Panc1 (cell line): Measurements from ENCODE around the gene TAOK3. TPM values are rescaled to one million over a fixed set of nuclear protein-coding genes. Genes with fewer than 3 reads are reported as not detected.

Experiments
- ATAC-seq: fragments of 200-7000 bp; cut with Tn5 transposase; 2 replicates; pipeline ENCODE4 v1.9.1; 2020; ENCODE audit warnings: mild to moderate bottlenecking, moderate library complexity
- BruUV-seq: library from RNA; stranded (reverse); fragments of 400-500 nt; replicated peaks from 2 replicates; lab custom pipeline; 2021; lab: Mats Ljungman, UMichigan
- CTCF ChIA-PET: fragments of 300-600 bp; sonication (Branson Sonifier 250); formaldehyde crosslinking; loops from one replicate; lab custom pipeline; 2022; ENCODE audit warnings: antibody characterized with exemption; lab: Charles Lee
- POLR2A ChIA-PET: fragments of 300-600 bp; sonication (Branson Sonifier 250); formaldehyde crosslinking; loops from one replicate; lab custom pipeline; 2022; ENCODE audit warnings: antibody characterized with exemption; lab: Charles Lee
- DNase-seq: peaks from one replicate; pipeline ENCODE4 v3.0.0-alpha.2; 2010; ENCODE audit warnings: low read depth, low spot score
- H3K27ac ChIP-seq: 2 replicates; pipeline ENCODE4 v1.5.1; 2011; ENCODE audit warnings: mild to moderate bottlenecking, low read length, inconsistent platforms
- H3K27me3 ChIP-seq: fragments of 200-500 bp; sonication (Bioruptor generic); 2 replicates; pipeline ENCODE4 v1.6.0; 2014; ENCODE audit warnings: low read length, inconsistent platforms; ENCODE audit not compliant: control insufficient read depth, insufficient read depth
- H3K36me3 ChIP-seq: fragments of 200-500 bp; sonication (Bioruptor generic); 2 replicates; pipeline ENCODE4 v1.5.1; 2014; ENCODE audit warnings: inconsistent platforms, mild to moderate bottlenecking, low read length, moderate library complexity; ENCODE audit not compliant: control insufficient read depth, insufficient read depth
- H3K4me1 ChIP-seq: 2 replicates; pipeline ENCODE4 v1.5.1; 2011; ENCODE audit warnings: inconsistent platforms, mild to moderate bottlenecking, low read length, moderate library complexity; ENCODE audit not compliant: control insufficient read depth, insufficient read depth
- H3K4me3 ChIP-seq, 2 experiments: 2 replicates each; pipeline ENCODE4 v1.5.1; 2011 to 2012; ENCODE audit warnings: low read depth in 2 of 2, low read length in 2 of 2, mild to moderate bottlenecking in 2 of 2, inconsistent platforms in 1 of 2, moderate library complexity in 1 of 2
- H3K9me3 ChIP-seq: fragments of 200-500 bp; sonication (Bioruptor generic); 2 replicates; pipeline ENCODE4 v1.5.1; 2014; ENCODE audit warnings: low read depth, mild to moderate bottlenecking, inconsistent platforms, low read length, moderate library complexity; ENCODE audit not compliant: control insufficient read depth, insufficient read depth
- CTCF ChIP-seq: fragments of 450-650 bp; IDR thresholded peaks from 2 replicates; pipeline ENCODE4 v1.5.1; 2017; ENCODE audit warnings: mild to moderate bottlenecking
- POLR2AphosphoS5 ChIP-seq: IDR thresholded peaks from 2 replicates; pipeline ENCODE4 v1.6.1; 2012; ENCODE audit warnings: mild to moderate bottlenecking, low read depth, low read length, moderate library complexity
- SIN3A ChIP-seq: IDR thresholded peaks from 2 replicates; pipeline ENCODE4 v1.6.1; 2012; ENCODE audit warnings: low read depth, mild to moderate bottlenecking, low read length, moderate library complexity, borderline replicate concordance; ENCODE audit not compliant: insufficient read depth
- TCF7L2 ChIP-seq: IDR thresholded peaks from 2 replicates; pipeline ENCODE4 v1.6.1; 2011; ENCODE audit warnings: mild to moderate bottlenecking, low read depth, low read length, inconsistent platforms
- in situ Hi-C: cut with HindIII; loops from 2 replicates; pipeline ENCODE4 v1.10.0; 2016; ENCODE audit warnings: low sequenced_read_pairs, low pct_unique_long_range_greater_than_20kb
- intact Hi-C: fragments of 100-400 bp; cut with micrococcal nuclease; formaldehyde crosslinking; loops from one replicate; pipeline ENCODE4 v1.10.0; 2022; ENCODE audit not compliant: unreplicated experiment
- total RNA-seq: library from RNA; stranded (reverse); gene quantifications from one replicate; pipeline ENCODE4 v1.2.1, GENCODE V29; 2021; ENCODE audit not compliant: unreplicated experiment
- TF ChIP-seq, protein P1 (sequence below), 2 experiments: IDR thresholded peaks; 2 replicates each; pipeline ENCODE4 v1.6.1; 2011 to 2012; ENCODE audit warnings: low read depth in 2 of 2, control low read depth in 1 of 2, low read length in 1 of 2, mild to moderate bottlenecking in 1 of 2, moderate library complexity in 1 of 2; ENCODE audit not compliant: insufficient read depth in 1 of 2

Gene TAOK3
- total RNA-seq, 1 experiment from 2014 or later, result 30.5 TPM

GRCh38 chr12:118344829-118345228 is 27.9 kb downstream of the TAOK3 start:
- ATAC-seq (no peak), DNase-seq (no peak)
- Histone ChIP-seq H3K9me3 (no peaks in the 10 kb centered on the region), H3K4me3 (no peak overlapping the region), H3K4me1 (peaks cover 4% of the 10 kb centered on the region; the same call in 1 of the 2 replicates), H3K27me3 (no peaks in the 10 kb centered on the region), H3K36me3 (no peaks in the 10 kb centered on the region), H3K27ac (no peak overlapping the region; the same call in 1 of the 2 replicates)
- POLR2A ChIA-PET, result interaction anchor here (0.7 kb wide), 1 partner anchor 15 kb away, joined by 4 read pairs; no protein-coding TSS in a partner anchor
- intact Hi-C loops, result no loop called here
- CTCF ChIA-PET, result no interaction called here
- in situ Hi-C loops, result no loop called here
- TF ChIP-seq SIN3A (no peak), TCF7L2 (no peak), POLR2AphosphoS5 (no peak), CTCF (no peak)
- TF ChIP-seq, protein P1, sequence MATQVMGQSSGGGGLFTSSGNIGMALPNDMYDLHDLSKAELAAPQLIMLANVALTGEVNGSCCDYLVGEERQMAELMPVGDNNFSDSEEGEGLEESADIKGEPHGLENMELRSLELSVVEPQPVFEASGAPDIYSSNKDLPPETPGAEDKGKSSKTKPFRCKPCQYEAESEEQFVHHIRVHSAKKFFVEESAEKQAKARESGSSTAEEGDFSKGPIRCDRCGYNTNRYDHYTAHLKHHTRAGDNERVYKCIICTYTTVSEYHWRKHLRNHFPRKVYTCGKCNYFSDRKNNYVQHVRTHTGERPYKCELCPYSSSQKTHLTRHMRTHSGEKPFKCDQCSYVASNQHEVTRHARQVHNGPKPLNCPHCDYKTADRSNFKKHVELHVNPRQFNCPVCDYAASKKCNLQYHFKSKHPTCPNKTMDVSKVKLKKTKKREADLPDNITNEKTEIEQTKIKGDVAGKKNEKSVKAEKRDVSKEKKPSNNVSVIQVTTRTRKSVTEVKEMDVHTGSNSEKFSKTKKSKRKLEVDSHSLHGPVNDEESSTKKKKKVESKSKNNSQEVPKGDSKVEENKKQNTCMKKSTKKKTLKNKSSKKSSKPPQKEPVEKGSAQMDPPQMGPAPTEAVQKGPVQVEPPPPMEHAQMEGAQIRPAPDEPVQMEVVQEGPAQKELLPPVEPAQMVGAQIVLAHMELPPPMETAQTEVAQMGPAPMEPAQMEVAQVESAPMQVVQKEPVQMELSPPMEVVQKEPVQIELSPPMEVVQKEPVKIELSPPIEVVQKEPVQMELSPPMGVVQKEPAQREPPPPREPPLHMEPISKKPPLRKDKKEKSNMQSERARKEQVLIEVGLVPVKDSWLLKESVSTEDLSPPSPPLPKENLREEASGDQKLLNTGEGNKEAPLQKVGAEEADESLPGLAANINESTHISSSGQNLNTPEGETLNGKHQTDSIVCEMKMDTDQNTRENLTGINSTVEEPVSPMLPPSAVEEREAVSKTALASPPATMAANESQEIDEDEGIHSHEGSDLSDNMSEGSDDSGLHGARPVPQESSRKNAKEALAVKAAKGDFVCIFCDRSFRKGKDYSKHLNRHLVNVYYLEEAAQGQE (IDR thresholded peaks at IDR 0.05; ENCODE audit: insufficient read depth in 1 of 2, low read depth in 2 of 2, low read length in 1 of 2), result no peak
- no TSS peak for BruUV-seq

- TF ChIP-seq POLR2AphosphoS5, result no peak
These were observed 30.6 kb downstream of the TAOK3 start for GRCh38 chr12:118342090-118342489.

DNA sequence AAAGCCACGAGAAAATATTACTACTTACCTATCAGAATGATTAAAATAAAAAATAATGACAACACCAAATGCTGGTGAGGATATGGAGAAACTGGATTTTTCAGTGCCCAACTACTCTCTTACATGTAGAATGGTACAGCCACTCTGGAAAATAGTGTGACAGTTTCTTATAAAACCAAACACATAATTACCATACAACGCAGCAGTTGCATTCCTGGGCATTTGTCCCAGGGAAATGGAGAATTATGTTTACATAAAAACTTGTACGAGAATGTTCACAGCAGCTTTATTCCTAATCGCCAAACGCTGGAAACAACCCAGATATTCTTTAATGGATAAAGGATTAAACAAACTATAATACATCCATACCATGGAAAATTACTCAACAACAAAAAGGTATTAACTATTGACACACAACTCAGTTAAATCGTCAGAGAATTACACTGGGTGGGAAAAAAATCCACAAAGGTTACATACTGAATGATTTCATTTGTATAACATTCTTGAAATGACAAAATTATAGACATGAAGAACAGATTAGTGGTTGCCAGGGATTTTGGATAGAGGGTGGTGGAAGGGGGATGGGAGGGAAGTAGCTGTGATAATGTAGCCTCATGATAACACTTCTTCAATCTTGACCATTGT is 35.4 kb downstream of the TAOK3 start:
- intact Hi-C loops (no loop called here), in situ Hi-C loops (no loop called here)
- ChIA-PET POLR2A (no interaction called here), CTCF (interaction anchor here (1.2 kb wide), 1 partner anchor 39 kb away, joined by 7 read pairs; the partner anchor contains the start of gene SUDS3)
- Histone ChIP-seq H3K9me3 (no peaks in the 10 kb centered on the region), H3K36me3 (no peaks in the 10 kb centered on the region), H3K27ac (peak overlapping the region; percentile 77), H3K4me1 (peaks cover 30% of the 10 kb centered on the region), H3K27me3 (no peaks in the 10 kb centered on the region), H3K4me3 (peak overlapping the region in 1 of 2 experiments; percentile 1; a peak in 1 of 4 replicates)
- TF ChIP-seq POLR2AphosphoS5 (no peak), TCF7L2 (no peak), SIN3A (no peak), CTCF (no peak)
- TF ChIP-seq, protein P1 (IDR thresholded peaks at IDR 0.05; ENCODE audit: insufficient read depth in 1 of 2, low read depth in 2 of 2, low read length in 1 of 2), result no peak
- no peak for DNase-seq
- BruUV-seq, result no TSS peak
- peak; percentile 76 for ATAC-seq

More at GRCh38 chr12:118342090-118342489, 30.6 kb downstream of the TAOK3 start:
- in situ Hi-C loops (no loop called here), intact Hi-C loops (no loop called here)
- Histone ChIP-seq H3K36me3 (no peaks in the 10 kb centered on the region), H3K27ac (no peak overlapping the region), H3K27me3 (no peaks in the 10 kb centered on the region), H3K4me1 (peaks cover 18% of the 10 kb centered on the region), H3K9me3 (no peaks in the 10 kb centered on the region), H3K4me3 (no peak overlapping the region)
- no peak for DNase-seq
- ChIA-PET POLR2A (interaction anchor here (0.6 kb wide), 1 partner anchor 281 kb away, joined by 10 read pairs; the partner anchor contains the start of gene WSB2), CTCF (no interaction called here)
- no TSS peak for BruUV-seq
- ATAC-seq, result no peak
